IMR-90 (cell line): ENCODE data around the gene ZMIZ1.

Experiments
- BHLHE40 ChIP-seq: fragments of 150-350 bp; IDR thresholded peaks from 2 replicates; pipeline ENCODE4 v1.6.1; 2016; ENCODE audit warnings: mild to moderate bottlenecking, low read depth, low read length
- CEBPB ChIP-seq: IDR thresholded peaks from 2 replicates; pipeline ENCODE4 v1.6.1; 2012; ENCODE audit warnings: low read depth, low read length, improper control_type of control experiment
- CHD1 ChIP-seq: IDR thresholded peaks from 2 replicates; pipeline ENCODE4 v1.6.1; 2012; ENCODE audit warnings: low read depth, low read length, improper control_type of control experiment
- MAFK ChIP-seq: IDR thresholded peaks from 2 replicates; pipeline ENCODE4 v1.6.1; 2012; ENCODE audit warnings: low read depth, low read length, improper control_type of control experiment
- MAZ ChIP-seq: IDR thresholded peaks from 2 replicates; pipeline ENCODE4 v1.6.1; 2012; ENCODE audit warnings: low read depth, mild to moderate bottlenecking, low read length, improper control_type of control experiment, moderate library complexity, borderline replicate concordance
- MXI1 ChIP-seq: IDR thresholded peaks from 2 replicates; pipeline ENCODE4 v1.6.1; 2012; ENCODE audit warnings: low read depth, mild to moderate bottlenecking, low read length, moderate library complexity, borderline replicate concordance
- POLR2A ChIP-seq: IDR thresholded peaks from 2 replicates; pipeline ENCODE4 v1.6.1; 2012; ENCODE audit warnings: mild to moderate bottlenecking, low read depth, low read length
- RAD21 ChIP-seq: IDR thresholded peaks from 2 replicates; pipeline ENCODE4 v1.6.1; 2012; ENCODE audit warnings: low read length, improper control_type of control experiment
- RCOR1 ChIP-seq: IDR thresholded peaks from 2 replicates; pipeline ENCODE4 v1.6.1; 2012; ENCODE audit warnings: mild to moderate bottlenecking, low read length, improper control_type of control experiment; ENCODE audit not compliant: insufficient replicate concordance
- RFX5 ChIP-seq: IDR thresholded peaks from 2 replicates; pipeline ENCODE4 v1.8.0; 2012; ENCODE audit warnings: low read depth, mild to moderate bottlenecking, low read length, moderate library complexity
- SMC3 ChIP-seq: fragments of 150-350 bp; IDR thresholded peaks from 2 replicates; pipeline ENCODE4 v1.6.1; 2016; ENCODE audit warnings: low read depth, mild to moderate bottlenecking, antibody characterized with exemption, low read length, moderate library complexity
- TF ChIP-seq, protein P1 (sequence below): conservative IDR thresholded peaks from 2 replicates; pipeline ENCODE4 v1.5.1; 2012; ENCODE audit warnings: mild to moderate bottlenecking, low read depth, low read length, improper control_type of control experiment
- TF ChIP-seq, protein P2 (sequence below): fragments of 150-350 bp; IDR thresholded peaks from 2 replicates; pipeline ENCODE4 v1.6.1; 2017; ENCODE audit warnings: mild to moderate bottlenecking, antibody characterized with exemption, low read length, low read depth

DNA sequence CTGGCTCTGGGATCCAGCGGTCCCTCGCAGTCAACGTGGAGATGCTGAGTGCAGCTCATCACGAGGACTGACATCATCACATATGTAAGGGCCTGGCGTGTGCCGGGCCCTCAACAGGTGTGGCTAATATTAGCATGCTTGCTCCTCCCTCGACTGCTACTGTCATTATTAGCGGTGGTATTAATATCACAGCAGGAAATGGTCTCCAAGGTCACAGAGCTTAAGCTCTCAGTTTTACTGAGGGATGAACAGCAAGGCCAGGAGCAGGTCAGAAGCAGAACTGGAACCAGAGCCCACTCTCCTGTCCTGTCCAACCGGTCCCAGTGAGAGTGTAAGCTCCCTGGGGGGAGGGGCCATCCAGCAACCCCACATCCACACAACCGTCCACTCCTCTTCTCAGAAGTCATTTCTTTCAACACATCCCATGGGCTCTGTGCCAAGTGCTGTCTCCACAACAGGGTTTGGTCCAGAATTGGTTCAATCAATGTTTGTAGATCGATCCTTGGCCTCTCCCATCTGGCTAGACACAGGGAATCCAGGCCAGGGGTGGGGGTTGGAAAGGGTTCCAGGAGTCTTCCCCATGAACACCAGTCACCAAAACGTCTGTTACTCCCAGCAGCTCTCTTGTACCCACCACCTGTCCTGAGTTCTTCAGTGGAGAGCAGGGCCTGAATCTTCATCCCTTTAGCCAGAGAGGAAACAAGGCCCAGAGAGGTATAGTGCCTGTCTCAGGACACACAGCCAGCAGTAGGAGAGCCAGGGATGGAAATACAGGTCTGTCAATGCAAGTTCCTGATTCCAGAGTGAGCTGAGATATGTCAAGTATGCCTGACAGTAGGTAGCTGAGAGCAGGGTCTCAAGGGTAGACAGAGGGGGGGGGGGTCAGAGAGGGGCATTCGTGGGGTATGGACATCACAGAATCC is 45.3 kb upstream of the ZMIZ1 start:
- TF ChIP-seq RFX5: no peak
- TF ChIP-seq, protein P1, sequence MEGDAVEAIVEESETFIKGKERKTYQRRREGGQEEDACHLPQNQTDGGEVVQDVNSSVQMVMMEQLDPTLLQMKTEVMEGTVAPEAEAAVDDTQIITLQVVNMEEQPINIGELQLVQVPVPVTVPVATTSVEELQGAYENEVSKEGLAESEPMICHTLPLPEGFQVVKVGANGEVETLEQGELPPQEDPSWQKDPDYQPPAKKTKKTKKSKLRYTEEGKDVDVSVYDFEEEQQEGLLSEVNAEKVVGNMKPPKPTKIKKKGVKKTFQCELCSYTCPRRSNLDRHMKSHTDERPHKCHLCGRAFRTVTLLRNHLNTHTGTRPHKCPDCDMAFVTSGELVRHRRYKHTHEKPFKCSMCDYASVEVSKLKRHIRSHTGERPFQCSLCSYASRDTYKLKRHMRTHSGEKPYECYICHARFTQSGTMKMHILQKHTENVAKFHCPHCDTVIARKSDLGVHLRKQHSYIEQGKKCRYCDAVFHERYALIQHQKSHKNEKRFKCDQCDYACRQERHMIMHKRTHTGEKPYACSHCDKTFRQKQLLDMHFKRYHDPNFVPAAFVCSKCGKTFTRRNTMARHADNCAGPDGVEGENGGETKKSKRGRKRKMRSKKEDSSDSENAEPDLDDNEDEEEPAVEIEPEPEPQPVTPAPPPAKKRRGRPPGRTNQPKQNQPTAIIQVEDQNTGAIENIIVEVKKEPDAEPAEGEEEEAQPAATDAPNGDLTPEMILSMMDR: no peak
- no peak for TF ChIP-seq BHLHE40
- TF ChIP-seq RCOR1: no peak
- no peak for TF ChIP-seq POLR2A
- no peak for TF ChIP-seq CHD1
- no peak for TF ChIP-seq MAFK
- no peak for TF ChIP-seq CEBPB
- no peak for TF ChIP-seq RAD21
- no peak for TF ChIP-seq SMC3
- TF ChIP-seq MXI1: no peak
- no peak for TF ChIP-seq MAZ
- TF ChIP-seq, protein P2, sequence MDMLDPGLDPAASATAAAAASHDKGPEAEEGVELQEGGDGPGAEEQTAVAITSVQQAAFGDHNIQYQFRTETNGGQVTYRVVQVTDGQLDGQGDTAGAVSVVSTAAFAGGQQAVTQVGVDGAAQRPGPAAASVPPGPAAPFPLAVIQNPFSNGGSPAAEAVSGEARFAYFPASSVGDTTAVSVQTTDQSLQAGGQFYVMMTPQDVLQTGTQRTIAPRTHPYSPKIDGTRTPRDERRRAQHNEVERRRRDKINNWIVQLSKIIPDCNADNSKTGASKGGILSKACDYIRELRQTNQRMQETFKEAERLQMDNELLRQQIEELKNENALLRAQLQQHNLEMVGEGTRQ: no peak
